Measurements from ENCODE around the gene PRR16.

Gene PRR16

GRCh38 chr5:120638449-120638848, 174.3 kb downstream of the PRR16 start:
- no peak for TF ChIP-seq CTCF (IDR thresholded peaks at IDR 0.05; ENCODE audit: poor library complexity, severe bottlenecking)

GRCh38 chr5:120640778-120641177, 176.7 kb downstream of the PRR16 start:
- ATAC-seq (ENCODE audit: low read depth) (no peak), DNase-seq (ENCODE audit: low spot score) (no peak)
- Histone ChIP-seq H3K27ac (ENCODE audit: poor library complexity, severe bottlenecking) (no peak overlapping the region), H3K9me3 (ENCODE audit: severe bottlenecking) (no peaks in the 10 kb centered on the region), H3K4me3 (ENCODE audit: severe bottlenecking) (no peak overlapping the region), H3K4me1 (ENCODE audit: insufficient read depth, poor library complexity, severe bottlenecking) (peaks cover 8% of the 10 kb centered on the region), H3K36me3 (ENCODE audit: low read depth) (no peaks in the 10 kb centered on the region), H3K27me3 (ENCODE audit: insufficient read depth, poor library complexity, severe bottlenecking) (no peaks in the 10 kb centered on the region)
- no peak for TF ChIP-seq CTCF (IDR thresholded peaks at IDR 0.05; ENCODE audit: poor library complexity, severe bottlenecking)

More at GRCh38 chr5:120638449-120638848, 174.3 kb downstream of the PRR16 start:
- ATAC-seq (ENCODE audit: low read depth) (no peak), DNase-seq (ENCODE audit: low spot score) (no peak)
- Histone ChIP-seq H3K4me3 (ENCODE audit: severe bottlenecking) (no peak overlapping the region), H3K27ac (ENCODE audit: poor library complexity, severe bottlenecking) (no peak overlapping the region), H3K36me3 (ENCODE audit: low read depth) (no peaks in the 10 kb centered on the region), H3K9me3 (ENCODE audit: severe bottlenecking) (no peaks in the 10 kb centered on the region), H3K27me3 (ENCODE audit: insufficient read depth, poor library complexity, severe bottlenecking) (no peaks in the 10 kb centered on the region), H3K4me1 (ENCODE audit: insufficient read depth, poor library complexity, severe bottlenecking) (no peaks in the 10 kb centered on the region)

GRCh38 chr5:120644516-120644915, 180.4 kb downstream of the PRR16 start:
- H3K27me3 ChIP-seq (ENCODE audit: insufficient read depth, poor library complexity, severe bottlenecking): no peaks in the 10 kb centered on the region
- peak overlapping the region; percentile 22 for H3K27ac ChIP-seq (ENCODE audit: poor library complexity, severe bottlenecking)
- peaks cover 8% of the 10 kb centered on the region for H3K4me1 ChIP-seq (ENCODE audit: insufficient read depth, poor library complexity, severe bottlenecking)
- H3K4me3 ChIP-seq (ENCODE audit: severe bottlenecking): no peak overlapping the region
- no peak for TF ChIP-seq CTCF (IDR thresholded peaks at IDR 0.05; ENCODE audit: poor library complexity, severe bottlenecking)
- H3K36me3 ChIP-seq (ENCODE audit: low read depth): no peaks in the 10 kb centered on the region
- DNase-seq (ENCODE audit: low spot score): no peak
- peak; percentile 61 for ATAC-seq (ENCODE audit: low read depth)
- H3K9me3 ChIP-seq (ENCODE audit: severe bottlenecking): no peaks in the 10 kb centered on the region

GRCh38 chr5:120655828-120656435, 191.8 kb downstream of the PRR16 start:
- DNase-seq (ENCODE audit: low spot score): no peak
- ATAC-seq (ENCODE audit: low read depth): peak; percentile 82
- no peaks in the 10 kb centered on the region for H3K4me1 ChIP-seq (ENCODE audit: insufficient read depth, poor library complexity, severe bottlenecking)
- no peaks in the 10 kb centered on the region for H3K27me3 ChIP-seq (ENCODE audit: insufficient read depth, poor library complexity, severe bottlenecking)
- H3K4me3 ChIP-seq (ENCODE audit: severe bottlenecking): no peak overlapping the region
- no peak overlapping the region for H3K27ac ChIP-seq (ENCODE audit: poor library complexity, severe bottlenecking)
- H3K9me3 ChIP-seq (ENCODE audit: severe bottlenecking): peaks cover 3% of the 10 kb centered on the region
- no peaks in the 10 kb centered on the region for H3K36me3 ChIP-seq (ENCODE audit: low read depth)
- TF ChIP-seq CTCF (IDR thresholded peaks at IDR 0.05; ENCODE audit: poor library complexity, severe bottlenecking): peak; percentile 88

- Histone ChIP-seq H3K27ac (ENCODE audit: poor library complexity, severe bottlenecking) (no peak overlapping the region), H3K9me3 (ENCODE audit: severe bottlenecking) (peaks cover under 1% of the 10 kb centered on the region), H3K4me1 (ENCODE audit: insufficient read depth, poor library complexity, severe bottlenecking) (no peaks in the 10 kb centered on the region), H3K27me3 (ENCODE audit: insufficient read depth, poor library complexity, severe bottlenecking) (no peaks in the 10 kb centered on the region), H3K36me3 (ENCODE audit: low read depth) (no peaks in the 10 kb centered on the region), H3K4me3 (ENCODE audit: severe bottlenecking) (no peak overlapping the region)
- no peak for DNase-seq (ENCODE audit: low spot score)
- no peak for ATAC-seq (ENCODE audit: low read depth)
- no peak for TF ChIP-seq CTCF (IDR thresholded peaks at IDR 0.05; ENCODE audit: poor library complexity, severe bottlenecking)
These were observed 193.0 kb downstream of the PRR16 start for GRCh38 chr5:120657104-120657503.

All from RWPE2 (cell line).